Measurements from ENCODE around the gene AKAP8.
A peak's percentile ranks its signal among the peaks of the same experiment; 100 is the strongest.
"Not testable (repeated sequence)": the region's sequence is repeated elsewhere in the genome, so short reads cannot be mapped to it uniquely, and the experiment has no call there.

AKAP8 gene
- total RNA-seq: 129 to 191 reads per million in 2 donors

- DNase-seq: peak; percentile 93 to 99 (median 97)
These were observed at the start of gene AKAP8 for GRCh38 chr19:15379083-15379998. AKAP8 (minus strand) TSS chr19:15379787; CDS start chr19:15379731, 56 bp downstream.

GRCh38 chr19:15427991-15428471 lies 48.4 kb upstream of the AKAP8 start:
- no peak for DNase-seq

GRCh38 chr19:15427350-15427700 lies 47.7 kb upstream of the AKAP8 start:
- DNase-seq: no peak

GRCh38 chr19:15426485-15427349 lies 47.1 kb upstream of the AKAP8 start:
- peak in 1 of 5 experiments; percentile 26 for DNase-seq

- no peak for DNase-seq
These were observed 45.8 kb upstream of the AKAP8 start for GRCh38 chr19:15425321-15425950.

GRCh38 chr19:15424692-15425272 lies 45.2 kb upstream of the AKAP8 start:
- DNase-seq: no peak

GRCh38 chr19:15424121-15424520 lies 44.5 kb upstream of the AKAP8 start:
- DNase-seq: no peak

GRCh38 chr19:15423130-15423529 lies 43.5 kb upstream of the AKAP8 start:
- DNase-seq: no peak

GRCh38 chr19:15422296-15423075 lies 42.9 kb upstream of the AKAP8 start:
- no peak for DNase-seq

GRCh38 chr19:15421721-15422260 lies 42.2 kb upstream of the AKAP8 start:
- no peak for DNase-seq

GRCh38 chr19:15421136-15421695 lies 41.6 kb upstream of the AKAP8 start:
- no peak for DNase-seq

GRCh38 chr19:15419413-15420025 lies 39.9 kb upstream of the AKAP8 start:
- no peak for DNase-seq

- DNase-seq: peak; percentile 91 to 100 (median 98)
These were observed 39.2 kb upstream of the AKAP8 start, which contains the start of gene AKAP8L for GRCh38 chr19:15418579-15419412. AKAP8L (minus strand) TSS chr19:15418988; CDS start chr19:15418923, 65 bp downstream.

- no peak for DNase-seq
These were observed 38.6 kb upstream of the AKAP8 start for GRCh38 chr19:15418231-15418578.

GRCh38 chr19:15417699-15418098 lies 38.1 kb upstream of the AKAP8 start:
- DNase-seq: no peak

- peak in 1 of 5 experiments; percentile 41 for DNase-seq
These were observed 33.2 kb upstream of the AKAP8 start for GRCh38 chr19:15412832-15413231.

GRCh38 chr19:15411351-15411750 lies 31.8 kb upstream of the AKAP8 start:
- not testable (repeated sequence) for DNase-seq

- DNase-seq: no peak
These were observed 25.2 kb upstream of the AKAP8 start for GRCh38 chr19:15404780-15405211.

- no peak for DNase-seq
These were observed 24.7 kb upstream of the AKAP8 start for GRCh38 chr19:15404097-15404779.
